ENCODE measurements around the gene CYP27C1.

DNA sequence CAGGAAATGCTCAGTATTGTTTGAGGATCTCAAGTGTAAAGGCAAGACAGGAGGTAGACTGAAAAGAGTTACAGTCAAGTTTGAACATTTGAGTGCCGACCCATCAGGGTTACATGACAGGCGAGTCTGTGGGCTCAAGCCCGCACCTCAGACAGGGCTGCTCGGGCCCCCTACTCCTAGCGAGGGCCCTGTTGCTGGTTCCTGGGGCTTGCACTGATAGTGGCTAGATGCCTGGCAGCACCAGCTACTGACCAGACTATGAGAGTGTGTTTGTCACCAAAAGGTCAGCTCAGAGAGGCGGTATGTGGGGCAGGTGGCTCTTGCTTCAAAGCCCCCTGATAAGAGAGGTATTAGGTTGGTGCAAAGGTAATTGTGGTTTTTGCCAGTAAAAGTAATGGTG, 35.6 kb upstream of the CYP27C1 start:
- TF ChIP-seq, protein P1, sequence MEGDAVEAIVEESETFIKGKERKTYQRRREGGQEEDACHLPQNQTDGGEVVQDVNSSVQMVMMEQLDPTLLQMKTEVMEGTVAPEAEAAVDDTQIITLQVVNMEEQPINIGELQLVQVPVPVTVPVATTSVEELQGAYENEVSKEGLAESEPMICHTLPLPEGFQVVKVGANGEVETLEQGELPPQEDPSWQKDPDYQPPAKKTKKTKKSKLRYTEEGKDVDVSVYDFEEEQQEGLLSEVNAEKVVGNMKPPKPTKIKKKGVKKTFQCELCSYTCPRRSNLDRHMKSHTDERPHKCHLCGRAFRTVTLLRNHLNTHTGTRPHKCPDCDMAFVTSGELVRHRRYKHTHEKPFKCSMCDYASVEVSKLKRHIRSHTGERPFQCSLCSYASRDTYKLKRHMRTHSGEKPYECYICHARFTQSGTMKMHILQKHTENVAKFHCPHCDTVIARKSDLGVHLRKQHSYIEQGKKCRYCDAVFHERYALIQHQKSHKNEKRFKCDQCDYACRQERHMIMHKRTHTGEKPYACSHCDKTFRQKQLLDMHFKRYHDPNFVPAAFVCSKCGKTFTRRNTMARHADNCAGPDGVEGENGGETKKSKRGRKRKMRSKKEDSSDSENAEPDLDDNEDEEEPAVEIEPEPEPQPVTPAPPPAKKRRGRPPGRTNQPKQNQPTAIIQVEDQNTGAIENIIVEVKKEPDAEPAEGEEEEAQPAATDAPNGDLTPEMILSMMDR (conservative IDR thresholded peaks at IDR 0.05; ENCODE audit: low read depth in 2 of 2): no peak
- TF ChIP-seq POLR2AphosphoS5 (IDR thresholded peaks at IDR 0.05; ENCODE audit: low read depth): no peak
- no peak for TF ChIP-seq EZH2 (IDR thresholded peaks at IDR 0.05; ENCODE audit: low read depth, unreplicated experiment)
- TF ChIP-seq, protein P2, sequence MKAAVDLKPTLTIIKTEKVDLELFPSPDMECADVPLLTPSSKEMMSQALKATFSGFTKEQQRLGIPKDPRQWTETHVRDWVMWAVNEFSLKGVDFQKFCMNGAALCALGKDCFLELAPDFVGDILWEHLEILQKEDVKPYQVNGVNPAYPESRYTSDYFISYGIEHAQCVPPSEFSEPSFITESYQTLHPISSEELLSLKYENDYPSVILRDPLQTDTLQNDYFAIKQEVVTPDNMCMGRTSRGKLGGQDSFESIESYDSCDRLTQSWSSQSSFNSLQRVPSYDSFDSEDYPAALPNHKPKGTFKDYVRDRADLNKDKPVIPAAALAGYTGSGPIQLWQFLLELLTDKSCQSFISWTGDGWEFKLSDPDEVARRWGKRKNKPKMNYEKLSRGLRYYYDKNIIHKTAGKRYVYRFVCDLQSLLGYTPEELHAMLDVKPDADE (IDR thresholded peaks at IDR 0.05): no peak
- TF ChIP-seq, protein P3, sequence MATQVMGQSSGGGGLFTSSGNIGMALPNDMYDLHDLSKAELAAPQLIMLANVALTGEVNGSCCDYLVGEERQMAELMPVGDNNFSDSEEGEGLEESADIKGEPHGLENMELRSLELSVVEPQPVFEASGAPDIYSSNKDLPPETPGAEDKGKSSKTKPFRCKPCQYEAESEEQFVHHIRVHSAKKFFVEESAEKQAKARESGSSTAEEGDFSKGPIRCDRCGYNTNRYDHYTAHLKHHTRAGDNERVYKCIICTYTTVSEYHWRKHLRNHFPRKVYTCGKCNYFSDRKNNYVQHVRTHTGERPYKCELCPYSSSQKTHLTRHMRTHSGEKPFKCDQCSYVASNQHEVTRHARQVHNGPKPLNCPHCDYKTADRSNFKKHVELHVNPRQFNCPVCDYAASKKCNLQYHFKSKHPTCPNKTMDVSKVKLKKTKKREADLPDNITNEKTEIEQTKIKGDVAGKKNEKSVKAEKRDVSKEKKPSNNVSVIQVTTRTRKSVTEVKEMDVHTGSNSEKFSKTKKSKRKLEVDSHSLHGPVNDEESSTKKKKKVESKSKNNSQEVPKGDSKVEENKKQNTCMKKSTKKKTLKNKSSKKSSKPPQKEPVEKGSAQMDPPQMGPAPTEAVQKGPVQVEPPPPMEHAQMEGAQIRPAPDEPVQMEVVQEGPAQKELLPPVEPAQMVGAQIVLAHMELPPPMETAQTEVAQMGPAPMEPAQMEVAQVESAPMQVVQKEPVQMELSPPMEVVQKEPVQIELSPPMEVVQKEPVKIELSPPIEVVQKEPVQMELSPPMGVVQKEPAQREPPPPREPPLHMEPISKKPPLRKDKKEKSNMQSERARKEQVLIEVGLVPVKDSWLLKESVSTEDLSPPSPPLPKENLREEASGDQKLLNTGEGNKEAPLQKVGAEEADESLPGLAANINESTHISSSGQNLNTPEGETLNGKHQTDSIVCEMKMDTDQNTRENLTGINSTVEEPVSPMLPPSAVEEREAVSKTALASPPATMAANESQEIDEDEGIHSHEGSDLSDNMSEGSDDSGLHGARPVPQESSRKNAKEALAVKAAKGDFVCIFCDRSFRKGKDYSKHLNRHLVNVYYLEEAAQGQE (IDR thresholded peaks at IDR 0.05; ENCODE audit: unreplicated experiment): no peak

Measured in GM23338 (cell line).